GF-D8 (cell line): ENCODE results near the gene GRK1.
"Not testable (repeated sequence)": the region's sequence is repeated elsewhere in the genome, so short reads cannot be mapped to it uniquely, and the experiment has no call there.

Experiments used
- DNase-seq: peaks from one replicate; lab custom pipeline; 2025; lab: John Stamatoyannopoulos, UW

GRK1 gene

DNA sequence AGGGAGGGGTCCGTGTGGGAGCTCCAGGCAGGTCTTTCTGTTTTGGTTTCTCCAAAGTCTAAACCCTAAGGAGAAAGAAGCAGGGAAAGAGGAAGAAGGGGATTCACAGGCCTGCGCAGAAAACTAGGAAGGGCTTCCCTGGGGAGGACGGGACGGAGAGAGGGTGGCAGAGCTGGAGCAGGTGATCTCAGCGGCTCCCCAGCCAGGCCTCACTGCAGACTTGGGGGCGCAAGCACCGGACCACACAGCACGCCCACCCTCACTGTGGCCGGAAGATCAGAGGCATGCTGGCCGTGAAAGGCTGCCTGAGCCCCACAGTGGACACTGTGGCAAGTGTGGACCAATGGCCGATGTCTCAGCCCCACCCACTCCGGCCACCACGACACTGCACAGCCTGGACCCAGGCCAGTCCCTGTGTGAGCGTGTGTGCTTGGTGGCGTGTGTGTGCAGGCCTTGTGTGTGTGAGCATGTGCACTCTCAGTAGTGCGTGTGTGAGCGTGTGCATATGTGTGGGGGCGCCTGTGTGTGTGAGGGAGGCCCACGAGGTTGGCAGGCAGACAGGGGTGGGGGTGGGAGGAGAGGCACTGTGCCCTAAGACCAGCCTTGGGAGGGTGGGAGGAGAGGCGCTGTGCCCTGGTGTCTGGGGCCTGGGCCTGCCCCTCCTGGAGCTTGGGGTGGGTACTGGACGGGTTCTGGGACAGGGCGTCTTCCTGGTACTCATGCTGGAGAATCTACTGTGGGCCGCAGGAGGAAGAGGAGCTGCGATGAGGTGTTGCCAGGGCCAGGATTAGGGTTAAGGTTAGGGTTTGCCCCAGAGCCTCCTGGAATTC, 76.6 kb downstream of the GRK1 start:
- no peak for DNase-seq

- DNase-seq: no peak
These were observed 77.4 kb downstream of the GRK1 start for GRCh38 chr13:113744197-113745000.

GRCh38 chr13:113745059-113745458, 78.0 kb downstream of the GRK1 start:
- DNase-seq: no peak

- not testable (repeated sequence) for DNase-seq
These were observed 78.6 kb downstream of the GRK1 start for GRCh38 chr13:113745500-113746142.

DNA sequence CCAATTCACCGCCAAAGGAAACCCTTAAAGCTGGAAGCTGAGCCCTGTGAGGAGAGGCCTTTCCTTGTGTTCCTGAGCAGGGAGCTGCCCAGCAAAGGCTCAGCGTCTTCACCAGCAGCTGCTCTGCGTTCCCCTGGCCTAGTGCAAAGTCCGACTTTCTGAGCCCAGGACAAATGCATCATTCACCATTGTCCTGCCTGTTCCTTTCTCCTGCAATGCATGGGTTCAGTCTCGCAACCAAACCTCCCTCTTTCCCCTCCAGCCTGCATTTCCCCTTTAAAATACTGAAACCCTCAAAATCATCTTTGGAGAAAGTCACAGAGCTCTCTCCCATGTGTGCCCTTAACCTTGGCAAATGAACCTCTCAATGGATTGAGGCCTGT, 79.1 kb downstream of the GRK1 start:
- DNase-seq: no peak

DNA sequence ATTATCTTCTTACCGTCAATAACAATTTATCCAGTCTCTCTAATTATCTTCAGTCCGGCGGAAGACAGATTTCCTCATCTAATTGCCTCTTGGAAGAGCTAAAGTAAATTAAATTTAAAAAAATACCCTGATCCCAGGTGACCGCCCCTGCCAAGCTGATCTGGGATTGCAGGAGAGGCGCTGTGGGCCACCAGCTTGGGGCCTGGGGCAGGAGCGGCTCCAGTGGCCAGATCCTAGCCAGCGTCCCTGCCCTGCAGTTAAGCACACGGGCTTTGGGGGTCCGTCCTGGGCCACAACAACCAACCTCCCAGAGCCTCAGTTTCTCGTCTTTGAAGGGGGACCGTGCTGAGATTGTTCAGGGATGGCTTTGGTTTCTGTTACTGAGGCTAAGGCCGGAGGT, 79.7 kb downstream of the GRK1 start:
- DNase-seq: no peak

DNA sequence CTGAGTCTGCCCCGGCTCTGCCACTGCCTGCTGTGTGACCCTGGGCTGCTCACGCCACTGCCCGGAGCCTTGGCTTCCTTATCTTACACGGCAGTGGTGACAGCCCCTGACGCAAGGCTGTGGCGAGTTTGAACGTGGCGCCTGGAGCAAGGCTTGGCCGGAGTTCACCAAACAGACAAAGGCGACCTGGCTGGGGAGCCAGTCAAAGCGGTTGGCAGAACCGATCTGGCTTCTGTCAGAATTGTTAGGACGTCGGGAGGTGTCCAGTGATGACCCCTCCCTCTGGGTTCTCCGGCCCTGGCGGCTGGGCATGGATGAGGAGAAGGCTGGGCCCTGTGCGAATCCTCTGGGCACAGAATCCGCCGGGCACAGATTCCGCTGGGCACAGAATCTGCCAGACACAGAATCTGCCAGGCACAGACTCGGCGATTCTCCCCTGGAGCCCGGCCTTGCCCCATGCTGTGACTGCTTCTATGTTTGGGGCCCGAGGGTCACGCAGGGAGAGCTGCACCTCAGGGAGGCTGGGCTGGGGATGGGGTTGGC, 80.3 kb downstream of the GRK1 start:
- DNase-seq: no peak

DNA sequence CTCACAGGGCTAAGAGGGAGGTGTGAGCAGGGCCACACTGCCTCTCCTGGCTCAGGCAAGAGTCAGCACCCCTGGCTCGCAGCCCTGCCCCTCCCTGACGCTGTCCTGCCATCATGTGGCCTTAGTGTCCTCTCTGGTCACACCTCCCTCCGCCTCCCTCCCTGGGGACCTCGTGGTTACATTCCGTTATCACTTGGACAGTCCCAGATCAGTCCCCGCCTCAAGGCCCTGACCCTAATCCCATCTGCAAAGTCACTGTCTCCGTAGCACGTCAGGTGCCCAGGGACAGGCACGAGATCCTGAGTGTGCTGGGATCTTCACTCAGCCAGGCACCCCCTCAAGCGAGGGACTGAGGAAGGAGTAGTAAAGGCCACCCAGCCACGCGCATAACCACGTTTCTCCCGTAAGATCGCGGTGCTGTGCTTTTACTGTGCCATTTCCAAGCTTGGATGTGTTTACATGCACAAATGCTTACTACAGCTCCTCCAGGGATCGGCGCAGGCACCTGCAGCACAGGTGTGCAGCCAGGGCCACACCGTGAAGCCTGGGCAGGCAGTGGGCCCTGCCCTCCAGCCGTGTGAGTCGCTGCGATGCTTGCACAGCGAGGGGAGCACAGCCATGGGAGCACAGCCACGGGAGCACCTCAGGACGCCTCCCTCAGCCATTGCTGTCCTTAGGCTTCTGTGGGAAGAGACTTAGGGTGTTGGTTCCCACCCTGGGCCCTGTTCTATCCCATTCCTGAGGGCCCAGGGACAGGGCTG, 81.3 kb downstream of the GRK1 start:
- no peak for DNase-seq

- no peak for DNase-seq
These were observed 81.9 kb downstream of the GRK1 start for GRCh38 chr13:113748862-113749451.

DNA sequence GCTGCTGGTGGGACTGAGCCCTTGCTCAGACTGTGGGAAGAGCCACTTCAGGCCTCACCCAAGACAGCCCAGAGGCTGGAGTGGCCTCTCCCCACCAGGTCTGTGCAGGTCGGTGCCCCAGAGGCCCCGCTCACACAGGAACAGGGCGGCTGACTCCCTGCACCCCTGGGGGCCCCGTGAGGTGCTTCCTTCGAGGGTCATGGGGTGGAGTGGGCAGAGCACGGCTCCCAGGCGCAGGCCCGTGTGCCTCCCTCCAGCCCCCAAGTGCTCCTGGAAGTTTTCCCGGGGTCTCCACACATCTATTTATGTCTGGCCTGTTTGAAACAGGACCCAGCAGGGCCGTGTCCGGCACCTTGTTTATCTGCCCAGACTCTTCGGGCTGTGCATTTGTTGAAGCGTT, 82.5 kb downstream of the GRK1 start:
- no peak for DNase-seq

GRCh38 chr13:113749967-113750366, 82.9 kb downstream of the GRK1 start:
- DNase-seq: no peak

- DNase-seq: no peak
These were observed 83.8 kb downstream of the GRK1 start for GRCh38 chr13:113750554-113751399.

GRCh38 chr13:113751491-113751890, 84.5 kb downstream of the GRK1 start:
- no peak for DNase-seq

DNA sequence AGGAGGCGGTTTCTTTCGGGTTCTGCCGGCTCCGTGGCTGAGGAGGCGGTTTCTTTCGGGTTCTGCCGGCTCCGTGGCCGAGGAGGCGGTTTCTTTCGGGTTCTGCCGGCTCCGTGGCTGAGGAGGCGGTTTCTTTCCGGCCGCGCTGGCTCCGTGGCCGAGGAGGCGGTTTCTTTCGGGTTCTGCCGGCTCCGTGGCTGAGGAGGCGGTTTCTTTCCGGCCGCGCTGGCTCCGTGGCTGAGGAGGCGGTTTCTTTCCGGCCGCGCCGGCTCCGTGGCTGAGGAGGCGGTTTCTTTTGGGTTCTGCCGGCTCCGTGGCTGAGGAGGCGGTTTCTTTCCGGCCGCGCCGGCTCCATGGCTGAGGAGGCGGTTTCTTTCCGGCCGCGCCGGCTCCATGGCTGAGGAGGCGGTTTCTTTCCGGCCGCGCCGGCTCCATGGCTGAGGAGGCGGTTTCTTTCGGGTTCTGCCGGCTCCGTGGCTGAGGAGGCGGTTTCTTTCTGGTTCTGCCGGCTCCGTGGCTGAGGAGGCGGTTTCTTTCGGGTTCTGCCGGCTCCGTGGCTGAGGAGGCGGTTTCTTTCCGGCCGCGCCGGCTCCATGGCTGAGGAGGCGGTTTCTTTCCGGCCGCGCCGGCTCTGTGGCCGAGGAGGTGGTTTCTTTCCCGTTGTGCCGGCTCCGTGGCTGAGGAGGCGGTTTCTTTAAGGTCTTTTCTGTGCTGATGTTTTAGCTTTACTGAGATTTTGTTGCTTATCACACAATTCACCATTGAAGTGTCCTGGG, 85.4 kb downstream of the GRK1 start:
- not testable (repeated sequence) for DNase-seq

DNA sequence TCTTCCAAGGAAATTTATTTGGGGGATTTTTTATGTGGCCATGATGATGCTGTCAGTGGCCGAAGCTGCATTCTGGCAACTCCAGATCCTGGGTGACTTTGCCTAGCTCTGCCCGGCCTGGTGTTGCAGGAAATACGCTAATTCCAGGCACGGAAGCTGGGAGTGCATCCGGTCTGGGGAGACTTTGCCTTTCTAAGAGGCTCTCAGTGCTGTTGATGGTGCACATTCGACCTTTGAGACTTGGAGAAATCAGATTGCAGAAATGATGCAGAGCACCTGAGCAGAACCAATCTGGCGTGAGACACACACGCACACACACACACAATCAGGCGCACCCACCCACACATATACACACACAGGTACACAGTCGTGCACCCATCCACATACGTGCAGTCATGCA, 86.2 kb downstream of the GRK1 start:
- DNase-seq: no peak

- no peak for DNase-seq
These were observed 87.2 kb downstream of the GRK1 start for GRCh38 chr13:113754242-113754641.

DNA sequence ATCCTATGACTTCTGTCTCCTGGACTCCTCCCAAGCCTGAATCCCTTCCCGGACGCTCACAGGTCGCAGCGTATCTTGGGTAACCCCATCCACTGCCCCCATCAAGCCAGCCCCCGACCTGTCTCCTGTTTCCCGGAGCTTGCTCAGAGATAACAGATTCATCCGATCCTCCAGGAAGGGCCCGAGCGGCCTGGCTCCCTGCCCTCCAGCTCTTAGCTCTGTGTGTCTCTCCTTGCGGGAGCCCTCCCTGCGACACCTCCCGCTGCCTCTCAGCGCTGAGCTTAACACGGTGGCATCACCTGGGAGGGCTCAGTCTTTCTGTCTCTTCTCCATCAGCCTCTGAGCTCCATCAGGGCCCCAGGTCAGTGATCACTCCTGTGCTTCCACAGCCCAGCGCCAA, 87.7 kb downstream of the GRK1 start:
- DNase-seq: no peak

GRCh38 chr13:113756441-113757097, 89.5 kb downstream of the GRK1 start:
- no peak for DNase-seq
